GM12872 (cell line): Measurements from ENCODE around the gene ATP5F1D.

ENCODE experiments used
- CTCF ChIP-seq: IDR thresholded peaks from 3 replicates; pipeline ENCODE4 v1.5.1; 2011; ENCODE audit warnings: low read depth, mild to moderate bottlenecking, low read length, moderate library complexity; ENCODE audit not compliant: insufficient read depth

ATP5F1D gene

GRCh38 chr19:1276628-1277022 lies 35.1 kb downstream of the ATP5F1D start:
- TF ChIP-seq CTCF, result no peak

GRCh38 chr19:1277061-1277460 lies 35.5 kb downstream of the ATP5F1D start:
- no peak for TF ChIP-seq CTCF

GRCh38 chr19:1278074-1278473 lies 36.5 kb downstream of the ATP5F1D start:
- TF ChIP-seq CTCF, result no peak

GRCh38 chr19:1278713-1279660 lies 37.4 kb downstream of the ATP5F1D start:
- no peak for TF ChIP-seq CTCF

GRCh38 chr19:1279782-1280341 lies 38.3 kb downstream of the ATP5F1D start:
- TF ChIP-seq CTCF, result peak; percentile 99

- no peak for TF ChIP-seq CTCF
Observed at GRCh38 chr19:1280636-1281568, 39.4 kb downstream of the ATP5F1D start.
